Measurements from ENCODE around the gene TP53I13. TPM values are rescaled to one million over a fixed set of nuclear protein-coding genes. Genes with fewer than 3 reads are reported as not detected.
A peak's percentile ranks its signal among the peaks of the same experiment; 100 is the strongest.

The TP53I13 gene
- total RNA-seq, 1 experiment from 2014 or later: 28.1 TPM

DNA sequence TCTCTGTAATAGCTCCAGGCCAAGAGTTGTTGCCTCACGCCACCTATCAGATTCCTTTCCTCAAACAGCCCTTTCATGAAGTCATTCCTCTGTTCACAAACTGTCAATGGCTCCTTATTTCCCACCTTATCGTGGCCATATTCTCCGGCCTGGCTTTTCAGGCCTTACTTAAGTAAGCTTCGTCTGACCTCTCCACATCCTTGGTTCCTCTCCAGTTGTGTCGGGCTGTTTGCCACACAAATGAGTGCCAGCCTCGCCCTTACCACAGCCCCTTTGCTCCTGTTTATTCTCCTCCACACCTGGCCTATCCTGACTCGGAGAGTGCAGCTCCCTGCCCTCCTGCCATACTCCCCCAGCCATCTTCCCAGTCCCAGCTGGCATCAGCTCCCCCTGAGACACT lies 2.0 kb downstream of the TP53I13 start:
- H2BK20ac ChIP-seq (ENCODE audit: low read depth, low read length, poor library complexity, severe bottlenecking): no peak overlapping the region
- H3K14ac ChIP-seq (ENCODE audit: insufficient read depth, low read length): no peak overlapping the region
- no peak overlapping the region for H4K5ac ChIP-seq (ENCODE audit: insufficient read length, low read depth, low read length)
- no peak overlapping the region for H2BK120ac ChIP-seq (ENCODE audit: low read depth, low read length, poor library complexity, severe bottlenecking)
- no peak overlapping the region for H2AK5ac ChIP-seq (ENCODE audit: insufficient read length, low read length)
- H4K91ac ChIP-seq (ENCODE audit: insufficient read length, low read depth, low read length): no peak overlapping the region
- TF ChIP-seq, protein P1, sequence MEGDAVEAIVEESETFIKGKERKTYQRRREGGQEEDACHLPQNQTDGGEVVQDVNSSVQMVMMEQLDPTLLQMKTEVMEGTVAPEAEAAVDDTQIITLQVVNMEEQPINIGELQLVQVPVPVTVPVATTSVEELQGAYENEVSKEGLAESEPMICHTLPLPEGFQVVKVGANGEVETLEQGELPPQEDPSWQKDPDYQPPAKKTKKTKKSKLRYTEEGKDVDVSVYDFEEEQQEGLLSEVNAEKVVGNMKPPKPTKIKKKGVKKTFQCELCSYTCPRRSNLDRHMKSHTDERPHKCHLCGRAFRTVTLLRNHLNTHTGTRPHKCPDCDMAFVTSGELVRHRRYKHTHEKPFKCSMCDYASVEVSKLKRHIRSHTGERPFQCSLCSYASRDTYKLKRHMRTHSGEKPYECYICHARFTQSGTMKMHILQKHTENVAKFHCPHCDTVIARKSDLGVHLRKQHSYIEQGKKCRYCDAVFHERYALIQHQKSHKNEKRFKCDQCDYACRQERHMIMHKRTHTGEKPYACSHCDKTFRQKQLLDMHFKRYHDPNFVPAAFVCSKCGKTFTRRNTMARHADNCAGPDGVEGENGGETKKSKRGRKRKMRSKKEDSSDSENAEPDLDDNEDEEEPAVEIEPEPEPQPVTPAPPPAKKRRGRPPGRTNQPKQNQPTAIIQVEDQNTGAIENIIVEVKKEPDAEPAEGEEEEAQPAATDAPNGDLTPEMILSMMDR (conservative IDR thresholded peaks at IDR 0.05): no peak
- no peak overlapping the region for H3K18ac ChIP-seq (ENCODE audit: insufficient read length, low read depth, low read length)
- peaks cover 23% of the 10 kb centered on the region for H3K23me2 ChIP-seq (ENCODE audit: insufficient read length, low read depth, low read length, poor library complexity, severe bottlenecking)
- DNase-seq: no peak
- H3K4me1 Mint-ChIP-seq: peaks cover 13 to 23% of the 10 kb centered on the region in 2 experiments
- no CpG with 5 or more reads among the region's 7 CpGs for WGBS (ENCODE audit: extremely low coverage, insufficient read length, low lambda C conversion rate)
- no peaks in the 10 kb centered on the region for H3K79me1 ChIP-seq (ENCODE audit: insufficient read depth, low read depth, low read length, poor library complexity, severe bottlenecking)
- H3K36me3 Mint-ChIP-seq (ENCODE audit: insufficient read depth in 1 of 3, low read depth in 3 of 3): peaks cover 8 to 29% (median 25%) of the 10 kb centered on the region in 3 experiments; a peak in 6 of 7 replicates
- no peak overlapping the region for H3K4me2 ChIP-seq (ENCODE audit: insufficient read depth, insufficient read length, low read length)
- peaks cover 4% of the 10 kb centered on the region; the same call in 1 of the 2 replicates for H3K27me3 ChIP-seq (ENCODE audit: insufficient read depth, low read length)
- H3K9me3 ChIP-seq (ENCODE audit: control insufficient read depth, low read depth, low read length): no peaks in the 10 kb centered on the region
- H3K79me2 ChIP-seq (ENCODE audit: insufficient read depth, low read length): no peaks in the 10 kb centered on the region
- no peak overlapping the region for H2BK12ac ChIP-seq (ENCODE audit: insufficient read length, low read depth, low read length)
- no peak overlapping the region for H3K4ac ChIP-seq (ENCODE audit: low read depth, low read length)
- peaks cover 30% of the 10 kb centered on the region for H3K27me3 Mint-ChIP-seq (ENCODE audit: low read depth)
- H3K4me3 Mint-ChIP-seq: peak overlapping the region in 1 of 2 experiments; percentile 66; a peak in 3 of 5 replicates
- H3K56ac ChIP-seq (ENCODE audit: insufficient read length, low read depth, low read length): no peak overlapping the region
- no peaks in the 10 kb centered on the region for H3K4me1 ChIP-seq (ENCODE audit: insufficient read depth, low read length)
- H3K9ac ChIP-seq (ENCODE audit: extremely low read depth, insufficient read length, low read length): no peak overlapping the region
- H2BK15ac ChIP-seq (ENCODE audit: low read depth, low read length): no peak overlapping the region
- no peak overlapping the region for H3K23ac ChIP-seq (ENCODE audit: insufficient read length, low read depth, low read length)
- H3T11ph ChIP-seq (ENCODE audit: low read length): no peak overlapping the region
- no peaks in the 10 kb centered on the region for H4K20me1 ChIP-seq (ENCODE audit: control insufficient read depth, insufficient read depth, insufficient read length)
- no peak overlapping the region for H4K8ac ChIP-seq (replicated peaks; ENCODE audit: insufficient read length, low read depth, low read length)
- H3K27ac Mint-ChIP-seq: no peak overlapping the region
- H2BK5ac ChIP-seq (ENCODE audit: insufficient read length, low read length): no peak overlapping the region
- no peaks in the 10 kb centered on the region; a peak in 1 of 5 replicates for H3K9me3 Mint-ChIP-seq
- no peak overlapping the region for H3K27ac ChIP-seq (ENCODE audit: insufficient read length, low read depth, low read length)
- H2AFZ ChIP-seq (ENCODE audit: low read length): no peak overlapping the region

Data from H9 (cell line).